HAP-1 (cell line): ENCODE results near the gene PLEKHH3.
A peak's percentile ranks its signal among the peaks of the same experiment; 100 is the strongest.
"Not testable (repeated sequence)": the region's sequence is repeated elsewhere in the genome, so short reads cannot be mapped to it uniquely, and the experiment has no call there.

Experiments
- DNase-seq, 2 experiments: peaks; one replicate each; pipeline ENCODE4 v3.0.0-alpha.2; 2016 to 2020; ENCODE audit warnings: low spot score in 2 of 2
- H3K27me3 ChIP-seq: fragments of 250-450 bp; sonication (Bioruptor Pico); 2 replicates; pipeline ENCODE4 v1.5.1; 2020; ENCODE audit warnings: low read depth, mild to moderate bottlenecking, moderate library complexity
- H3K36me3 ChIP-seq: fragments of 250-450 bp; sonication (Bioruptor Pico); replicated peaks from 2 replicates; pipeline ENCODE4 v1.5.1; 2020; ENCODE audit warnings: mild to moderate bottlenecking
- H3K4me1 ChIP-seq: fragments of 250-450 bp; sonication (Bioruptor Pico); 2 replicates; pipeline ENCODE4 v1.5.1; 2020; ENCODE audit warnings: mild to moderate bottlenecking
- H3K4me3 ChIP-seq: fragments of 250-450 bp; sonication (Bioruptor Pico); 2 replicates; pipeline ENCODE4 v1.5.1; 2020; ENCODE audit warnings: mild to moderate bottlenecking, moderate library complexity
- H3K9me3 ChIP-seq: fragments of 250-450 bp; sonication (Bioruptor Pico); 2 replicates; pipeline ENCODE4 v1.5.1; 2020; ENCODE audit warnings: mild to moderate bottlenecking, moderate library complexity
- in situ Hi-C: fragments of 300-500 bp; cut with MboI; formaldehyde crosslinking; loops from 3 replicates; pipeline ENCODE4 v1.14.3; 2020; ENCODE audit warnings: low sequenced_read_pairs, inconsistent platforms, mixed read lengths

Gene PLEKHH3

GRCh38 chr17:42655528-42655927 is 21.3 kb downstream of the PLEKHH3 start:
- Histone ChIP-seq H3K36me3 (no peaks in the 10 kb centered on the region), H3K27me3 (no peaks in the 10 kb centered on the region), H3K4me3 (no peak overlapping the region), H3K4me1 (peaks cover 3% of the 10 kb centered on the region), H3K9me3 (0 out of 2 replicates have a peak, but pooled peaks cover 2% of the 10 kb centered on the region)
- in situ Hi-C loops: no loop called here
- no peak for DNase-seq

GRCh38 chr17:42653179-42654124 is 23.3 kb downstream of the PLEKHH3 start:
- DNase-seq: peak in 1 of 2 experiments; percentile 33
- in situ Hi-C loops: no loop called here
- Histone ChIP-seq H3K4me1 (no peaks in the 10 kb centered on the region), H3K36me3 (no peaks in the 10 kb centered on the region), H3K4me3 (no peak overlapping the region), H3K9me3 (0 out of 2 replicates have a peak, but pooled peaks cover 2% of the 10 kb centered on the region), H3K27me3 (no peaks in the 10 kb centered on the region)

GRCh38 chr17:42651392-42651791 is 25.4 kb downstream of the PLEKHH3 start:
- Histone ChIP-seq H3K9me3 (no peaks in the 10 kb centered on the region), H3K27me3 (no peaks in the 10 kb centered on the region), H3K4me3 (no peak overlapping the region), H3K4me1 (no peaks in the 10 kb centered on the region), H3K36me3 (no peaks in the 10 kb centered on the region)
- no peak for DNase-seq
- in situ Hi-C loops: no loop called here

GRCh38 chr17:42647778-42648177 is 29.0 kb downstream of the PLEKHH3 start:
- Histone ChIP-seq H3K4me3 (no peak overlapping the region), H3K36me3 (no peaks in the 10 kb centered on the region), H3K27me3 (no peaks in the 10 kb centered on the region), H3K9me3 (no peaks in the 10 kb centered on the region), H3K4me1 (no peaks in the 10 kb centered on the region)
- in situ Hi-C loops: no loop called here
- no peak for DNase-seq

GRCh38 chr17:42642336-42642735 is 34.5 kb downstream of the PLEKHH3 start:
- peak in 1 of 2 experiments; percentile 25 for DNase-seq
- in situ Hi-C loops: no loop called here

GRCh38 chr17:42640121-42640520 is 36.7 kb downstream of the PLEKHH3 start:
- Histone ChIP-seq H3K9me3 (no peaks in the 10 kb centered on the region), H3K4me1 (no peaks in the 10 kb centered on the region), H3K27me3 (no peaks in the 10 kb centered on the region), H3K36me3 (no peaks in the 10 kb centered on the region), H3K4me3 (no peak overlapping the region)
- DNase-seq: no peak
- in situ Hi-C loops: no loop called here

More at GRCh38 chr17:42642336-42642735, 34.5 kb downstream of the PLEKHH3 start:
- Histone ChIP-seq H3K9me3 (no peaks in the 10 kb centered on the region), H3K36me3 (no peaks in the 10 kb centered on the region), H3K4me1 (no peaks in the 10 kb centered on the region), H3K27me3 (no peaks in the 10 kb centered on the region), H3K4me3 (no peak overlapping the region)

- Histone ChIP-seq H3K9me3 (no peaks in the 10 kb centered on the region), H3K4me3 (no peak overlapping the region), H3K4me1 (no peaks in the 10 kb centered on the region), H3K36me3 (no peaks in the 10 kb centered on the region), H3K27me3 (no peaks in the 10 kb centered on the region)
- no peak for DNase-seq
- in situ Hi-C loops: no loop called here
Observed at GRCh38 chr17:42639525-42640113, 37.2 kb downstream of the PLEKHH3 start.

GRCh38 chr17:42632949-42633444 is 43.8 kb downstream of the PLEKHH3 start:
- DNase-seq: no peak
- H3K36me3 ChIP-seq: no peaks in the 10 kb centered on the region

GRCh38 chr17:42629411-42630009 is 47.3 kb downstream of the PLEKHH3 start:
- Histone ChIP-seq H3K36me3 (no peaks in the 10 kb centered on the region), H3K4me1 (no peaks in the 10 kb centered on the region), H3K27me3 (no peaks in the 10 kb centered on the region), H3K9me3 (no peaks in the 10 kb centered on the region), H3K4me3 (no peak overlapping the region)
- in situ Hi-C loops: loop anchor here (5.0 kb wide), 1 partner anchor 47 kb away; no protein-coding TSS in a partner anchor
- no peak for DNase-seq

More at GRCh38 chr17:42632949-42633444, 43.8 kb downstream of the PLEKHH3 start:
- Histone ChIP-seq H3K9me3 (no peaks in the 10 kb centered on the region), H3K4me1 (no peaks in the 10 kb centered on the region), H3K27me3 (no peaks in the 10 kb centered on the region), H3K4me3 (no peak overlapping the region)
- in situ Hi-C loops: loop anchor here (5.0 kb wide), 1 partner anchor 51 kb away; no protein-coding TSS in a partner anchor

GRCh38 chr17:42627032-42627764 is 49.6 kb downstream of the PLEKHH3 start:
- H3K4me1 ChIP-seq, H3K9me3 ChIP-seq, H3K27me3 ChIP-seq, H3K36me3 ChIP-seq, in situ Hi-C loops, H3K4me3 ChIP-seq, DNase-seq: not testable (repeated sequence)

GRCh38 chr17:42623732-42624596 is 52.8 kb downstream of the PLEKHH3 start:
- Histone ChIP-seq H3K4me3 (no peak overlapping the region), H3K36me3 (no peaks in the 10 kb centered on the region), H3K4me1 (peaks cover 2% of the 10 kb centered on the region; the same call in 1 of the 2 replicates), H3K9me3 (no peaks in the 10 kb centered on the region), H3K27me3 (no peaks in the 10 kb centered on the region)
- in situ Hi-C loops: no loop called here
- peak in 1 of 2 experiments; percentile 19 for DNase-seq

GRCh38 chr17:42623271-42623670 is 53.5 kb downstream of the PLEKHH3 start:
- H3K4me1 ChIP-seq: peaks cover 2% of the 10 kb centered on the region; the same call in 1 of the 2 replicates
- H3K4me3 ChIP-seq: no peak overlapping the region
- no peaks in the 10 kb centered on the region for H3K9me3 ChIP-seq
- no peaks in the 10 kb centered on the region for H3K36me3 ChIP-seq
- no peaks in the 10 kb centered on the region for H3K27me3 ChIP-seq
- DNase-seq: no peak
- in situ Hi-C loops: no loop called here
